HG03457 (cell line): ENCODE measurements around the gene CDK9.

Experiments used
- ATAC-seq: cut with Tn5 transposase; IDR thresholded peaks from one replicate; pipeline ENCODE4 v1.9.1; 2021; ENCODE audit warnings: moderate number of reproducible peaks; ENCODE audit not compliant: unreplicated experiment

The CDK9 gene

DNA sequence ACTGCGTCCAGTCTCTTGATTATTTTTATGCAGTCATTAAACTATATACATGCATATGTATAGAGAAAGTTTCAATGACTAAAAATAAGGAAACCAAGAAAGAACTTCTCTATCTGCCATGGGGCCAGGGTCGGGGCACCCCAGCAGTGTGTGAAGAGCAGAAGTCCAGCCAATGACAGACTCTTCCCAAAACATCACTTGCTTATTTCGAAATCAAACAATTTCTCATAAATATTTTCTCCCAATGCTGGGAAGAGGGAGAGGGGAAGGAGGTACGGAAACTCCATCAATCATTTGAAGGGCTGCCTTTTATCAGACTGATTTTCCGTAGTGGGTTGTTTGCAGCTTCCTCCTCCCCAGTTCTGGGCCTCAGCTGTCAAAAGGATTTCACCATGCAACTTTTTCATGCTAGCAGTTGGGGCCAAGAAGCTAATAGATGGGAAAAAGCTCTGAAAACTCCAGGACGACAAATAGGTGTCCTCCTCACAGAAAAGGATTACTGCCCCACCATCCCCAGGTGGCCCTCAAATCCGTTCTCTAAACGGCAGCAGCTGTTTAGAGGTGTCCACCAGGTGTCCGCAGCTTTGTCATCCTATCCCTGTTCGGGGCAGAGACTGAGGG is 16.2 kb downstream of the CDK9 start:
- no peak for ATAC-seq

DNA sequence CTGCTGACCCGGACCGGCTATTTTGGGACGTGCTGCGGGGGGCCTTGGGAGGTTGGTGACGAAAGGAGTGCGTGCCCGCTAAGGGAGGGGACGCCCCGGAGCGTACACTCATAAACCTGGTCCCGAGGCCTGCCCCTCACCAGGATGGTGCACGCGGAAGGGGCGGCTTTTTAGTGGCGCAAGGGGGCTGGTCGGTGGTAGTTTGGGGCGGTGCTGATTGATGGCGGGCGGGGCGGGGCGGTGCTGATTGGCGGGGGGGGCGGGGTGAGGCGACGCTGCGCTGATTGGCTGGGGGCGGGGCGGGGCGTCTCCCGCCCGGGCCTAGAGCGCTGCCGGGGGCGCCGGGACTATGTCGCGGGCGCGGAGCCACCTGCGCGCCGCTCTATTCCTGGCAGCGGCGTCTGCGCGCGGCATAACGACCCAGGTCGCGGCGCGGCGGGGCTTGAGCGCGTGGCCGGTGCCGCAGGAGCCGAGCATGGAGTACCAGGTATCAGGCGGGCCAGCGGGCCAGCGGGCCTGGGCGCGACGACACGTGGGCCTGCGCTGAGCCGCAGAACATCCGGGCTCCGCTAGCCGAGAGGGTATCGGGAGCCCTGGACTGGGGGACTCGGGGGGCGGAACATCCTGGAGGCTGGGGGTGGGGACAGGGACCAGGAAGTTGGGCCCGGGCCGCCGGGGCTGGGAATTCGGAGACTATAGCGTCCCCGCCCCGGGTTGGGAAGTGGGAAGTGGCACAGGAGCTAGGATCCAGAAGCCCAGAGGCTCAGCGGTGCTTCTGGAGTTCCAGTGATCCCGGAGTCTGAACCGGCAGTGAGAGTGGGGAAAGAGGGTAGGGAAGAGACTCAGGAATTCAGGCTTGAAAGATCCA is 17.0 kb downstream of the CDK9 start, which contains the start of gene FPGS:
TSS of gene FPGS (plus strand) at position 307 of the 868 bp plus-strand sequence. CDS start at position 350, 43 bp downstream.
- peak; percentile 43 for ATAC-seq

DNA sequence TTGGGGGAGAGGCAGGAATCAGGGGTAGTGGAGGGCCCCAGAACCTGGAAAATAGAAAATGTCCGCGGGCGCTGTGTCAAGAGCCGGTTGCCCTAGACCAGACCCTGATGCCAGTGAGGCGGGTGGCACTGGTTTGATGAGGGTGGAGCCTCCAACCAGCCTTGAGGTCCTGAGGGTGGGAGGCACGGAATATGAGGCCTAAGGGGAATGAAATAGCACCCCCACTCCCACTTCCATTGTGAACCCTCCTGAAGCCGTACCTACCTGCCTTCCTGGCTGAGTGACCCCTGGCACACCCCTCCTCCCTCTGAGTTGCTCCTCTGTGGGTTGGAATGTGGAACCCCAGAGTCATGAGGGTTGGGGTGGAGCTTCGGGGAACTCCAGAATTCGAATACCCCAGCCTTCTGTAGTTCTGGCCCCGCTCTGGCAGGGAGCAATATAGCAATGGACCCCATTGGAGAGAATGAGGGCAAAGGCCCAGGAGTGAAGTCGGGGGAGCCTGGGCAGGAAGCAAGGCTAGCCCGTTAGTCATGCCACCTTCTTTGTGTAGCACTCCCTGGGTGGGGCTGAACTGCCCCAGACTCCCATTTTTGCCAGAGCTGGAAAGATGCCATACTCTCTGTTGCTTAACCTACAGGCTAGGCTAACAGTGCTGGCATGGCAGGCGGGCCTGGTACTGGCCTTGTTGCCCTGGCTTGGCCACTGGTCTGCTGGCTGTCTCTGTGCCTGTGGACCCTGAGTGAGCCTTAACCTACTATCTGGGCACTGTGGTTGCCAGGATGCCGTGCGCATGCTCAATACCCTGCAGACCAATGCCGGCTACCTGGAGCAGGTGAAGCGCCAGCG is 17.9 kb downstream of the CDK9 start:
- no peak for ATAC-seq

DNA sequence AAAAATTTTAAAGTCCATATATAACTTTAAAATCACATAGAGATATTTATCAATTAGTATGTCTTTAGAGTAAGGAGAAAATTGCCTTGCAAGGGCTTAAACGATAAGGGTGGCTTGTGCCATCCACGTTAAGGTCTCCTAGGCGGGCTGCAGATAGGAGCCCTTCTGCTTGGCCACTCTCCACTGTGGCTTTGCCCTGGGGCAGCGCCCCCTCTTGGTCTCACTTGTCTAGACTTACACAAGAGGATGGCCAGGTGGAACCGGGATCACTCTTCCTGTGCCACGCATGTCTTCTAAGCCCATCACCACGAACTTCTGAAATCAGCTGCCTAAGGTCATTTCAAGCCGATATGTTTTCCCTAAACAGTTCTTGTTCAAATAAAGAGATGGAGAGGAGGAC is 19.8 kb downstream of the CDK9 start:
- ATAC-seq = no peak

DNA sequence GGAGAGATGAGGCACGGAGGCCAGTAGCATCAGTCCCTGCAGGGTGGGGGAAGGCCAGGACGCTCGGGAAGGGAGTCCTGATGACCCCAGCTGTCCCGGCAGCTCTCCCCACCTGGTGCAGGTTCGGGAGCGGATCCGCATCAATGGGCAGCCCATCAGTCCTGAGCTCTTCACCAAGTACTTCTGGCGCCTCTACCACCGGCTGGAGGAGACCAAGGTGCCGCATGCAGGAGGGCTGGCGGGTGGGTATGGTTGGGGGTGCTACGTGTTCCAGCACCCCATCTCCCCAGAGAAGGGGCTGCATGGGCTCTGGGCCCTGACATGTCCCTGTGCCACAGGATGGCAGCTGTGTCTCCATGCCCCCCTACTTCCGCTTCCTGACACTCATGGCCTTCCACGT is 21.0 kb downstream of the CDK9 start:
- no peak for ATAC-seq

DNA sequence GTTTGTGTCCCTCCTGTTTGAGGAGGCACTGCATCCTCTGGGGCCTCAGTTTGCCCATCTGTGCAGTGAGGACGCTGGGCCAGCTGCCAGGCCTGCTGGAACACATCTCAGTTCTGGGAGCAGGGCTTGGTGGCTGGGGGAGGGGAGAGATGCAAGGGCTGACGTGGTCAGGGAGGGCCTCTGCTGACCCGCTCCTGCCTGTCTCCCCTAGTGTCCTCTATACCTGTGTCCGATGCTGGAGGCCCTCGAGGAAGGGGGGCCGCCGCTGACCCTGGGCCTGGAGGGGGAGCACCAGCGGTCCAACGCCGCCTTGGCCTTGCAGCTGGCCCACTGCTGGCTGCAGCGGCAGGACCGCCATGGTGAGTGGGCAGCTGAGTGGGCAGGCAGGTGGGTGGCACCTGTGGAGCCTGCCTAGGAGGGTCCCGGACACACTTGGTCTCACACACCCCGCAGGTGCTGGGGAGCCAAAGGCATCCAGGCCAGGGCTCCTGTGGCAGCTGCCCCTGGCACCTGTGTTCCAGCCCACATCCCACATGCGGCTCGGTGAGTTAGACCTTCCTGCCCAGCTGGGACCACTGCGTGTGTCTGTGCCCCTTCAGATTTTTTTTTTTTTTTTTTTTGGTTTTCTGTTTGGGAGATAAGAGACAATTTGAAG is 22.6 kb downstream of the CDK9 start:
- ATAC-seq = no peak

DNA sequence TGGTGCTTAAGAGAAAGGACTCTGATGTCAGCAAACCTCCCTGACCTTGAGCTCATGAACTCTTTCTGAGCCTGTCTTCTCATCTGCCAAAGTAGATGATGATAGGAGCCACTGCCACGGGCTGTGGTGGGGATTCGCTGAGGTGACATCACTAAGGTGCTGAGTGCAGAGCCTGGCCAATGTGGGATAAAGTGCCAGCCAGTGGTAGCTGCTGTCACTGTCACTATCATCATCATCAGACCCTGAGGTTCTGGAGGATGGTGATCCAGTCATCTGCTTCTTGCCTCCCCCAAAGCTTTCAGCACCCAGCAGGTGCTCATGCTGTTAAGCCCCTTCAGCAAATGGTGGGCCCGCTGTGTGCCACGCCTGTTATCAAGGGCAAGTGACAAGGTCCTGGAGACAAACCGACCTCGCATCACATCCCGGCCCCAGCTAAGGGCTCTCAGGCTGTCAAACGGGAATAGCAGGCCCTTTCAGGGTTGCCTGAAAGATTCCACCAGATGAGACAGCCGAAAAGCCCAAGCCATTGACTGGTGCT is 23.2 kb downstream of the CDK9 start:
- no peak for ATAC-seq

DNA sequence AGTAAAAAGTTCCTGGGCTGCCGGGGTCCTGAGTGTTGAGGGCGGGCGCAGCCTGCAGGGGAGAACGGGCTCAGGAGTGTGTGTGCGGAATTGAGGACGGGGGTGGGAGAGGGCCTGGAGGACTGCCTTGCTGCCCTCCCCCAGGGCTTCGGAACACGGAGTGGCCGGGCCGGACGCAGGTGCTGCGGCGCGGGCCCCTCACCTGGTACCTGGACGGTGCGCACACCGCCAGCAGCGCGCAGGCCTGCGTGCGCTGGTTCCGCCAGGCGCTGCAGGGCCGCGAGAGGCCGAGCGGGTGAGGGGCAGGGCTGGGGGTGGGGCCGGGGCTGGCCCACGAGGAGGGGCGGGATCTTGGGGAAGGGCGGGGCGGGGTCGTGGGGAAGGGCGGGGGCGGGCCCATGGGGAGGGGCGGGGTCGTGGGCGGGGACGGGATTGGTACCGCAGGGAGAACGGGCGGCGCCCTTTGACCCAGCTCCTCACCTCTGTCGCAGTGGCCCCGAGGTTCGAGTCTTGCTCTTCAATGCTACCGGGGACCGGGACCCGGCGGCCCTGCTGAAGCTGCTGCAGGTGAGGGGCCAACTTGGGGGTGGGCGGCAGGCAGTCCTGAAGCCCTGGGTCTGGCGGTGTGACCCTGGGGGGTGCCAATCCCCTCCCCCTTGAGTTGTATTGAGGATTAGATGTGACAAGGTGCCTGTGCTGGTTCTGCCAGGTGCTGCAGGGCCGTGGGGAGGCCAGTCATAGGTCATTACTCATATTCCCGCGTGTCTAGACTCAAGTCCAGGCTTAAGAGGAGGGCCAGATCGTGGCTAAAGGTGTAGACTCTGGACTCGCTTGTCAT is 23.9 kb downstream of the CDK9 start:
- ATAC-seq = no peak

DNA sequence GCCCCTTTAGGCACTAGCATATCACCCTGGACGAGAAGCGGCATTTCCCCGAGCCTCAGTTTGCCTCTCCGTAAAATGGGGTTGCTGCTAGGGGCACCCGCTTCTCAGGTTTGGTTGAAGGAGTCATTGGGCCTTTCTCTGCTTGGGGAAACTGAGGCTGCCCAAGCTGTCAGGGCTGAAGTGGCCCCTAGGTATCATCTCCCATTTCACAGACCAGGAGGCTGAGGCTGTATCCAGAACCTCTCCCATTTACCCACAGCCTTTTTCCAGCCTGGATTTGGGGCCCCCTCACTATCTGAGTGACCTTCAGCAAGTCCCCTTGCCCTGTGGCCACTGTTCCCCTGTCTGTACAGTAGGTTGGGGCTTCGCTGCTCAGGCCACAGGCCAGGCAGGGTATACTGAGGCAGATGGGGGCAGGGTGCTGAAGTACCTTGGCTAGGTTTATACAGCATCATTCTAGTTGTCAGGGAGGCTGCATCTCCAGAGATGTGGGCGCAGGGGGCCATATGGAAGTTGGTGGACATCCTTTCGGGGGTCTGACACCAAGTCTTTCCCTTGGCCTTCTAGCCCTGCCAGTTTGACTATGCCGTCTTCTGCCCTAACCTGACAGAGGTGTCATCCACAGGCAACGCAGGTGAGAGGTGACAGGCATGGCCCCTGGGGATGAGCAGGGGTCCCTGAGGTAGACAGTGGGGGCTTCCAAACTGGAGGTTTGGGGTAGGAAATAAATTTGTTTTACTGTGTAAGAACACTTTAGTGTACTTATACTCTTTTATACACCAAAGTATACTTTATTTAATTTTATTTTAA is 24.7 kb downstream of the CDK9 start:
- no peak for ATAC-seq

DNA sequence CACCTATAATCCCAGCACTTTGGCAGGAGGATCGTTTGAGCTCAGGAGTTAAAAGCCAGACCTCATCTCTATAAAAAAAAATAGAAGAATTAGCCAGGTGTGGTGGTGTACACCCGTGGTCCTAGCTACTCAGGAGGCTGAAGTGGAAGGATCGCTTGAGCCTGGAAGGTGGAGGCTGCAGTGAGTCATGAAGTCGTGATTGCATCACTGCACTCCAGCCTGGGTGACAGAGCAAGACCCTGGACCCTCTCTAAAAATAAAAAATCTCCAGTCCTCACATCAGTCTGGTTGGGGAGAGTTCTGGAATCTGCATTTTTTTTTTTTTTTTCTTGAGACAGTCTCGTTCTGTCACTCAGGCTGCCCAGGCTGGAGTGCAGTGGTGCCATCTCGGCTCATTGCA is 26.2 kb downstream of the CDK9 start:
- no peak for ATAC-seq

DNA sequence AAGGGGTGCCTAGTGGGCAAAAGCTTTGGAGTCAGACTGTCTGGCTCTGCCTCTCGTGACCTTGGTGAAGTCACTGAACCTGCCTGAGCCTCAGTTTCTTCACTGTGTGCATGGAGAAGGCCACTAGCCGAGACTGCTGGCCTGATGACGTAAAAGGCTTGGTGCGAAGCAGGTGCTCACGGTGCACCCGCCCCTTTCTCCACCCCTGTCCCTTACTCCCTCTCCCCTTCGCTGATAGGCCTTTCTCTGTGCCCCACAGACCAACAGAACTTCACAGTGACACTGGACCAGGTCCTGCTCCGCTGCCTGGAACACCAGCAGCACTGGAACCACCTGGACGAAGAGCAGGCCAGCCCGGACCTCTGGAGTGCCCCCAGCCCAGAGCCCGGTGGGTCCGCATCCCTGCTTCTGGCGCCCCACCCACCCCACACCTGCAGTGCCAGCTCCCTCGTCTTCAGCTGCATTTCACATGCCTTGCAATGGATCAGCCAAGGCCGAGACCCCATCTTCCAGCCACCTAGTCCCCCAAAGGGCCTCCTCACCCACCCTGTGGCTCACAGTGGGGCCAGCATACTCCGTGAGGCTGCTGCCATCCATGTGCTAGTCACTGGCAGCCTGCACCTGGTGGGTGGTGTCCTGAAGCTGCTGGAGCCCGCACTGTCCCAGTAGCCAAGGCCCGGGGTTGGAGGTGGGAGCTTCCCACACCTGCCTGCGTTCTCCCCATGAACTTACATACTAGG is 27.3 kb downstream of the CDK9 start:
- no peak for ATAC-seq

DNA sequence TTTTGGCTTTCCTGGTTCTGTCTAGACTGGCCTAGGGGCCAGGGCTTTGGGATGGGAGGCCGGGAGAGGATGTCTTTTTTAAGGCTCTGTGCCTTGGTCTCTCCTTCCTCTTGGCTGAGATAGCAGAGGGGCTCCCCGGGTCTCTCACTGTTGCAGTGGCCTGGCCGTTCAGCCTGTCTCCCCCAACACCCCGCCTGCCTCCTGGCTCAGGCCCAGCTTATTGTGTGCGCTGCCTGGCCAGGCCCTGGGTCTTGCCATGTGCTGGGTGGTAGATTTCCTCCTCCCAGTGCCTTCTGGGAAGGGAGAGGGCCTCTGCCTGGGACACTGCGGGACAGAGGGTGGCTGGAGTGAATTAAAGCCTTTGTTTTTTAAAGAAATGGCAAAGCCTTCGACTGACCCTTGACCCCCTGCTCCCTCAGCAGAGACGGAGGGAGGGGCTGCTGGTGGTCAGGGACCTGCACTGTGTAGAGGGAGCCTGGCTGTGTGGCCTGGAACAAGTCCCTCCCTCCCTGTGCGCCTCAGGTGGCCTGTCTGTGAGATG is 27.9 kb downstream of the CDK9 start:
- ATAC-seq = no peak

DNA sequence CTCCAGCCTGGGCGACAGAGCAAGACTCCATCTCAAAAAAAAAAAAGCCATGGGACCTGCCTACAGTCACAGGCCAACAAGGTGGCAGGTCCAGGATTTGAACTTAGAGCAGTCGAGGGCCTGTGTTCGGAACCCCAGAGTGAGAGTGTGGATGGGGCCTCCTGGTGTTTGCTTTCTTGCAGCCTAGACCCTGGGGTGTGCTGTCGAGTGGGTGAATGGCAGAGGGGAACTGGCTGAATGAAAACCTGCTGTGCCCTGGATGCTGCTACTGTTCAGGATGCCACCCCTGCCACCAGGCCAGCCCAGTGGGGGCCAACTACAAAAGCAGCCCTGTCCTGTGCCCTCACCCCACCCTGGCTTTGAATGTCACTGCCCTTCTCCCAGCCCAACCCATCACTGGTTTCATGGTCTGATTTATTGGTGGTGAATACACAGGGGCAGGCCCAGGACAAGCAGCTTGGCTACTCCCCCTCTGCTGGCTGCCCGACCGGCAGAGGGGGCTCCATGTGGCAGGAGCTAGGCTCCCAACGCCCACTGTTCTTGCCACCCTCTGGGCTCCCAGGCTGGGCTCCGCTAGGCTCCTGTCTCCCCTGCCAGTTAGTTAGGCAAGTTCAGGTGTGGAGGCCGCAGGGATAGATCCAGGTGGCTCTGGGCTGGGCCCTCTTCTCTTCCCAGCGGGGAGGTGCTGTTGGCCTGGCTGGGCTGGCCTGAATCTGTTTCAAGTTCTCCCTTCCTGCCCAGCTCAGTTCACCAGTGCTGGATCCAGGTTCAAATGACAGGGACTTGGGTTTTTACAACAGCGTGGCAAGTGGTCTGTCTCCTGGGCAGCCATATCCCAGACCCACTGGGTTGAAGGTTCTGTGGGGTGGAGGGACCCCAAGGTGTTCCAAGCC is 29.0 kb downstream of the CDK9 start:
- ATAC-seq = no peak

DNA sequence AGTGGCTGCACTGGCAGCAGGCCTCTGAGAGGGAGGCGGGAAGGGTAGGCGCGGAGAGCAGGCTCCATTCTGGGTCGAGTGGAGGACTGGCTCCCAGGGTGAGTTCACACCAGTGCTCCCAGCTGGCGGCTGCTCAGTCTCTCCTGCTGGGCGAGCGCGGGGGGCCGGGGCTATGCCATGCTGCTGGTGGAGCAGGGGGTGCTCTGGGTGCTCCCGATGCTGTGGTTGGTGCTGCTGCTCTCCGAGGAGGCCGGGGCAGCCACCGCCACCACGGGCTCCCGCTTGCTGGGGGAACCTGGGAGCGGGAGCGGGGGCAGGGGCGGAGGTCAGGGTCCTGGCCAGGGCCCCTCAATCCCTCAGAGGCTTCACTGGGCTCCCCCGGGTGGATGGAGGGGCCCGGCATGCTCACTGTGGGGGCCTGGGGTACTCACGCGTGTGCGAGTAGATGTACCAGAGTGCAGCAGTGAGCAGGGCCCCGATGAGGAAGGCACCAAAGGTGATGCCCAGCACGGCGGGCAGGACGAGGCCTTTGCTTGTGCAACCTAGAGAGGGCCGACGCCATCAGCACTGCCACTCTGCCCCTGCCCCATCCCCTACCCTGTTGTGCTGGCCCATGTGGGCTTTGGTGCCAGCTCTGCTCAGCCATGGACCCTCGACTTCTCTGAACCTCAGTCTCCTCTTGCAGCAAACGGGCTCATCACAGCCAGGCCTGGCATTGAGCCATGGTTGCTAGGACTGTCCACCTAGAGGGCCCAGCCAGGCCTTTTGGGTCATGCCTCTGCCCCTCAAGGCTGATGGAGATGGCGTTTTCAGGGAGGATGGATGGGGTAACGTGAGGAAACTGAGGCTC is 29.9 kb downstream of the CDK9 start:
- ATAC-seq = no peak

DNA sequence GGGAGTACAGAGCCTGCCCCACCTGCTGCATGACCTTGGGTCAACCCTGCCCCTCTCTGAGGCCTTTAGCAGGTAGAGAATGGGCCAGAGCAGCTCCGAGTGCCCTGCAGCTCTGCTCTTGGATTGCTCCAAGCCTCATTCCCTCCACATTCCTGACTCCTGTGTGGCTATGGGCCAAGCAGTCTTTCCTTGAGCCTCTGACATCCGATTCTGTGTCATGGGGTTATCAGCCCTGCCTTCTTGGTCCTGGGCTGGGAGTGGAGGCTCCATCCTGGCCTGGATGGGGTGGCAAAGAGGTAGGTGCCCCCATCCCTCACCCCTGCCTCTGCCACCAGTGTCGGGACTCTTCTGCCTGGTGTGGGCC is 30.5 kb downstream of the CDK9 start:
- ATAC-seq = no peak

DNA sequence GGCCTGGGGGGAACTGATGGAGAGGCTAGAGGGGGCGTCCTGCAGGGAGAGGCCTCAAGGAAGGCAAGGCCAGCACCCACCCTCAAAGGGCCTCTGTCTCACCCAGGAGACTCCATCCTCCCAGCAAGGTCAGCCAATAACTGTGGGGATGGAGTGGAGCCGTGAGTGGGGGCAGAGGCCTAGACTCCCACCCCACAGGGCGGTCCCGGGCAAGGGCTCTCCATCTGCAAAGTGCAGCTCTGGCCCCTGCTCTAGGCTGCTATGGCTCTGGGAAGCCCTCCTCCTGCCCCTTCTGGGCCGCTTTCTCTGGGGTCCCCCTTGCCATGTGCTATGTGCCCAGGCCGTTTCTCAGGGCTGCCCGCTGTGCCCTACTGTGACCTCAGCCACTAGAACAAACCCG is 30.9 kb downstream of the CDK9 start:
- no peak for ATAC-seq
